ENCODE data around the gene OSER1. TPM values are rescaled to one million over a fixed set of nuclear protein-coding genes. Genes with fewer than 3 reads are reported as not detected.

Gene OSER1
- total RNA-seq, 1 donor from 2014 or later, result 47.3 TPM

- ATAC-seq (ENCODE audit: low read depth) (no peak), DNase-seq (no peak)
- H3K4me1 Mint-ChIP-seq, result peaks cover 62% of the 10 kb centered on the region
- ChIA-PET POLR2A (interaction anchor here (0.8 to 2.0 kb wide), 6 partner anchors 101 to 758 kb away, joined by 3 to 9 read pairs (median 5); partner anchors contain the start of genes FITM2, SERINC3 and SRSF6), CTCF (interaction anchor here (1.0 to 1.1 kb wide), 2 partner anchors 20 to 101 kb away, joined by 4 to 5 read pairs; partner anchors contain the start of gene FITM2)
- peak overlapping the region; percentile 98 for H3K27ac Mint-ChIP-seq
- H3K4me3 Mint-ChIP-seq, result peak overlapping the region; percentile 98
- H3K27me3 Mint-ChIP-seq, result no peaks in the 10 kb centered on the region
- TF ChIP-seq CTCF (IDR thresholded peaks at IDR 0.05), result no peak
- intact Hi-C loops (cut with micrococcal nuclease), result loop anchor here (1.0 to 10.0 kb wide), 12 partner anchors 19 to 1085 kb away; partner anchors contain the start of genes IFT52, MYBL2, SERINC3 and SRSF6
- peaks cover 31% of the 10 kb centered on the region for H3K36me3 Mint-ChIP-seq (ENCODE audit: low read depth)
- no peaks in the 10 kb centered on the region for H3K9me3 Mint-ChIP-seq
Measured at GRCh38 chr20:44209686-44210405, 725 bp downstream of the OSER1 start.

GRCh38 chr20:44208770-44209169 lies 1.8 kb downstream of the OSER1 start:
- POLR2A ChIA-PET, result interaction anchor here (0.6 to 2.0 kb wide), 7 partner anchors 8 to 751 kb away, joined by 3 to 10 read pairs (median 4); partner anchors contain the start of genes FITM2 and SRSF6
- ATAC-seq (ENCODE audit: low read depth), result no peak
- peaks cover 38% of the 10 kb centered on the region for H3K36me3 Mint-ChIP-seq (ENCODE audit: low read depth)

GRCh38 chr20:44208165-44208564 lies 2.4 kb downstream of the OSER1 start:
- ChIA-PET POLR2A (interaction anchor here (0.6 to 2.0 kb wide), 8 partner anchors 9 to 751 kb away, joined by 3 to 10 read pairs (median 4); partner anchors contain the start of genes FITM2, SRSF6 and YWHAB), CTCF (interaction anchor here (0.6 to 1.5 kb wide), 2 partner anchors 9 to 251 kb away, joined by 4 to 5 read pairs; no protein-coding TSS in a partner anchor)
- intact Hi-C loops (cut with micrococcal nuclease), result loop anchor here (5.0 kb wide), 1 partner anchor 456 kb away; no protein-coding TSS in a partner anchor
- H3K4me1 Mint-ChIP-seq, result peaks cover 65% of the 10 kb centered on the region
- no peaks in the 10 kb centered on the region for H3K9me3 Mint-ChIP-seq
- ATAC-seq (ENCODE audit: low read depth), result no peak
- peak overlapping the region; percentile 98 for H3K27ac Mint-ChIP-seq
- H3K27me3 Mint-ChIP-seq, result no peaks in the 10 kb centered on the region
- peaks cover 43% of the 10 kb centered on the region for H3K36me3 Mint-ChIP-seq (ENCODE audit: low read depth)
- DNase-seq, result no peak
- peak overlapping the region; percentile 98 for H3K4me3 Mint-ChIP-seq
- no peak for TF ChIP-seq CTCF (IDR thresholded peaks at IDR 0.05)

More at GRCh38 chr20:44208770-44209169, 1.8 kb downstream of the OSER1 start:
- intact Hi-C loops (cut with micrococcal nuclease), result loop anchor here (5.0 kb wide), 1 partner anchor 456 kb away; no protein-coding TSS in a partner anchor
- no peak for DNase-seq
- peaks cover 65% of the 10 kb centered on the region for H3K4me1 Mint-ChIP-seq
- H3K27me3 Mint-ChIP-seq, result no peaks in the 10 kb centered on the region
- CTCF ChIA-PET, result interaction anchor here (0.6 kb wide), 1 partner anchor 13 kb away, joined by 3 read pairs; no protein-coding TSS in a partner anchor
- no peak for TF ChIP-seq CTCF (IDR thresholded peaks at IDR 0.05)
- no peaks in the 10 kb centered on the region for H3K9me3 Mint-ChIP-seq
- peak overlapping the region; percentile 98 for H3K27ac Mint-ChIP-seq
- peak overlapping the region; percentile 98 for H3K4me3 Mint-ChIP-seq

- H3K27ac Mint-ChIP-seq, result peak overlapping the region; percentile 98
- ChIA-PET CTCF (interaction anchor here (1.4 to 1.5 kb wide), 2 partner anchors 10 to 17 kb away, joined by 5 read pairs; no protein-coding TSS in a partner anchor), POLR2A (no interaction called here)
- no peaks in the 10 kb centered on the region for H3K27me3 Mint-ChIP-seq
- H3K4me1 Mint-ChIP-seq, result peaks cover 68% of the 10 kb centered on the region
- intact Hi-C loops (cut with micrococcal nuclease), result loop anchor here (5.0 kb wide), 1 partner anchor 455 kb away; no protein-coding TSS in a partner anchor
- H3K9me3 Mint-ChIP-seq, result no peaks in the 10 kb centered on the region
- ATAC-seq (ENCODE audit: low read depth), result no peak
- no peak for DNase-seq
- H3K36me3 Mint-ChIP-seq (ENCODE audit: low read depth), result peaks cover 50% of the 10 kb centered on the region
- peak overlapping the region; percentile 98 for H3K4me3 Mint-ChIP-seq
- no peak for TF ChIP-seq CTCF (IDR thresholded peaks at IDR 0.05)
Measured at GRCh38 chr20:44207126-44207723, 3.3 kb downstream of the OSER1 start.
